Neural cell (in vitro differentiated cells): ENCODE data around the gene ZNF560. TPM values are rescaled to one million over a fixed set of nuclear protein-coding genes. Genes with fewer than 3 reads are reported as not detected.

Experiments used
- H2AFZ ChIP-seq: fragments of 200-600, 300-800 bp; sonication (generic), shearing (Covaris generic); 2 replicates; pipeline ENCODE4 v1.6.0; 2014; ENCODE audit warnings: low read depth, mild to moderate bottlenecking, antibody characterized with exemption, low read length, moderate library complexity
- H3F3A ChIP-seq: fragments of 200-600 bp; shearing (Covaris generic); 2 replicates; pipeline ENCODE4 v1.6.1; 2016; ENCODE audit warnings: mild to moderate bottlenecking, moderate library complexity, mixed read lengths, antibody characterized with exemption, low read length; ENCODE audit not compliant: insufficient read depth, poor library complexity, severe bottlenecking
- H3K27ac ChIP-seq: fragments of 200-600, 300-800 bp; sonication (generic), shearing (Covaris generic); 2 replicates; pipeline ENCODE4 v1.5.1; 2014; ENCODE audit warnings: mild to moderate bottlenecking, low read length, moderate library complexity
- H3K27me3 ChIP-seq: fragments of 300-800, 200-600 bp; sonication (generic), shearing (Covaris generic); 2 replicates; pipeline ENCODE4 v1.6.0; 2014; ENCODE audit warnings: mild to moderate bottlenecking, low read depth, low read length, moderate library complexity; ENCODE audit not compliant: insufficient read depth
- H3K36me3 ChIP-seq: fragments of 300-800, 200-600 bp; sonication (generic), shearing (Covaris generic); 2 replicates; pipeline ENCODE4 v1.5.1; 2014; ENCODE audit warnings: mild to moderate bottlenecking, antibody characterized with exemption, low read length, moderate library complexity; ENCODE audit not compliant: insufficient read depth
- H3K4me2 ChIP-seq: fragments of 300-800, 200-600 bp; sonication (generic), shearing (Covaris generic); 2 replicates; pipeline ENCODE4 v1.6.0; 2014; ENCODE audit warnings: mild to moderate bottlenecking, low read length
- H3K4me3 ChIP-seq: fragments of 300-800, 200-600 bp; sonication (generic), shearing (Covaris generic); 2 replicates; pipeline ENCODE4 v1.5.1; 2014; ENCODE audit warnings: mild to moderate bottlenecking, low read length, moderate library complexity
- H3K79me2 ChIP-seq: fragments of 200-600 bp; shearing (Covaris generic); replicated peaks from 2 replicates; pipeline ENCODE4 v1.6.0; 2014; ENCODE audit warnings: mild to moderate bottlenecking, low read length, moderate library complexity; ENCODE audit not compliant: insufficient read depth
- H3K9ac ChIP-seq: fragments of 300-800, 200-600 bp; sonication (generic), shearing (Covaris generic); 2 replicates; pipeline ENCODE4 v1.6.1; 2016; ENCODE audit warnings: mild to moderate bottlenecking, low read length, mixed read lengths
- H3K9me2 ChIP-seq: fragments of 200-600 bp; shearing (Covaris generic); 2 replicates; pipeline ENCODE4 v1.6.1; 2016; ENCODE audit warnings: mild to moderate bottlenecking, low read length, mixed read lengths; ENCODE audit not compliant: insufficient read depth
- H3K9me3 ChIP-seq: fragments of 200-600, 300-800 bp; sonication (generic), shearing (Covaris generic); 2 replicates; pipeline ENCODE4 v1.6.1; 2016; ENCODE audit warnings: mild to moderate bottlenecking, mixed run types, low read length, moderate library complexity, mixed read lengths
- H4K20me1 ChIP-seq: fragments of 200-600 bp; shearing (Covaris generic); 2 replicates; pipeline ENCODE4 v1.6.1; 2016; ENCODE audit warnings: mild to moderate bottlenecking, mixed run types; ENCODE audit not compliant: insufficient read depth
- CTCF ChIP-seq: fragments of 450-650 bp; IDR thresholded peaks from 2 replicates; pipeline ENCODE4 v1.5.1; 2014; ENCODE audit warnings: antibody characterized with exemption, mild to moderate bottlenecking, moderate library complexity; ENCODE audit not compliant: poor library complexity, severe bottlenecking
- EP300 ChIP-seq: fragments of 450-650 bp; conservative IDR thresholded peaks from 2 replicates; pipeline ENCODE4 v1.6.1; 2014; ENCODE audit warnings: antibody characterized with exemption, mild to moderate bottlenecking, moderate library complexity; ENCODE audit not compliant: poor library complexity, severe bottlenecking
- EZH2 ChIP-seq: fragments of 200-600, 300-800 bp; shearing (Covaris generic), sonication (generic); IDR thresholded peaks from 2 replicates; pipeline ENCODE4 v1.6.1; 2014; ENCODE audit warnings: antibody characterized with exemption, low read length, borderline replicate concordance, mild to moderate bottlenecking; ENCODE audit not compliant: insufficient read depth, poor library complexity, severe bottlenecking
- MXI1 ChIP-seq: fragments of 450-650 bp; conservative IDR thresholded peaks from 2 replicates; pipeline ENCODE4 v1.6.1; 2014; ENCODE audit warnings: antibody characterized with exemption, mild to moderate bottlenecking; ENCODE audit not compliant: poor library complexity, severe bottlenecking
- POLR2AphosphoS5 ChIP-seq: IDR thresholded peaks from 2 replicates; pipeline ENCODE4 v1.6.1; 2012
- RAD21 ChIP-seq: fragments of 450-650 bp; conservative IDR thresholded peaks from 2 replicates; pipeline ENCODE4 v1.6.1; 2014; ENCODE audit warnings: antibody characterized with exemption, mild to moderate bottlenecking, moderate library complexity
- REST ChIP-seq: IDR thresholded peaks from 2 replicates; pipeline ENCODE4 v1.6.1; 2012; ENCODE audit warnings: borderline replicate concordance
- SMC3 ChIP-seq: fragments of 450-650 bp; conservative IDR thresholded peaks from 2 replicates; pipeline ENCODE4 v1.6.1; 2014; ENCODE audit warnings: antibody characterized with exemption, mild to moderate bottlenecking, moderate library complexity; ENCODE audit not compliant: poor library complexity
- TAF1 ChIP-seq: IDR thresholded peaks from 2 replicates; pipeline ENCODE4 v1.6.1; 2012; ENCODE audit warnings: low read depth
- polyA plus RNA-seq: library from polyadenylated mRNA; depleted of rRNA; stranded (reverse); fragments of >200 nt; gene quantifications from 2 replicates; pipeline ENCODE4 v1.2.3, GENCODE V29; 2014

ZNF560 gene
- polyA plus RNA-seq, 1 donor from 2014 or later: 0.61 TPM

GRCh38 chr19:9485140-9485539 is 13.3 kb downstream of the ZNF560 start:
- no peaks in the 10 kb centered on the region for H3K27me3 ChIP-seq
- no peaks in the 10 kb centered on the region for H3F3A ChIP-seq
- H3K9me3 ChIP-seq: no peaks in the 10 kb centered on the region
- TF ChIP-seq MXI1 (no peak), EZH2 (no peak), RAD21 (no peak), POLR2AphosphoS5 (no peak), TAF1 (no peak), SMC3 (no peak), EP300 (no peak), CTCF (no peak), REST (no peak)
- no peak overlapping the region for H3K4me3 ChIP-seq
- no peak overlapping the region for H3K27ac ChIP-seq
- no peak overlapping the region for H3K4me2 ChIP-seq
- no peaks in the 10 kb centered on the region for H4K20me1 ChIP-seq
- no peaks in the 10 kb centered on the region for H3K36me3 ChIP-seq
- H3K79me2 ChIP-seq: no peaks in the 10 kb centered on the region
- H3K9ac ChIP-seq: no peak overlapping the region
- H2AFZ ChIP-seq: no peak overlapping the region
- no peaks in the 10 kb centered on the region for H3K9me2 ChIP-seq

GRCh38 chr19:9474975-9475374 is 23.4 kb downstream of the ZNF560 start:
- no peak overlapping the region for H3K4me3 ChIP-seq
- H4K20me1 ChIP-seq: no peaks in the 10 kb centered on the region
- H3K9me2 ChIP-seq: no peaks in the 10 kb centered on the region
- H3K27ac ChIP-seq: no peak overlapping the region
- H3K79me2 ChIP-seq: no peaks in the 10 kb centered on the region
- H3K27me3 ChIP-seq: no peaks in the 10 kb centered on the region
- H3F3A ChIP-seq: no peaks in the 10 kb centered on the region
- H3K4me2 ChIP-seq: no peak overlapping the region
- H3K9ac ChIP-seq: no peak overlapping the region
- TF ChIP-seq POLR2AphosphoS5 (no peak), SMC3 (no peak), REST (no peak), EZH2 (no peak), EP300 (no peak), MXI1 (no peak), CTCF (no peak), RAD21 (no peak), TAF1 (no peak)
- peaks cover 5% of the 10 kb centered on the region for H3K9me3 ChIP-seq
- H2AFZ ChIP-seq: no peak overlapping the region
- no peaks in the 10 kb centered on the region for H3K36me3 ChIP-seq
